Upper lobe of left lung (tissue), 6 donors: ENCODE results near the gene KCNIP1. TPM values are rescaled to one million over a fixed set of nuclear protein-coding genes. Genes with fewer than 3 reads are reported as not detected.
A peak's percentile ranks its signal among the peaks of the same experiment; 100 is the strongest.

ENCODE experiments used
- ATAC-seq, 2 donors: fragments of 200-7000 bp; cut with Tn5 transposase; one replicate each; pipeline ENCODE4 v1.9.1; 2022; ENCODE audit warnings: mild to moderate bottlenecking in 2 of 2, moderate library complexity in 2 of 2; ENCODE audit not compliant: low FRiP score in 2 of 2
- DNase-seq, 2 donors: peaks; one replicate each; pipeline ENCODE4 v3.0.0-alpha.2; 2019 to 2020
- H3K27ac ChIP-seq, 4 donors: fragments of 200-600 bp; sonication (generic); one replicate each; pipeline ENCODE4 v1.5.1; 2016 to 2019
- H3K27me3 ChIP-seq, 4 donors: fragments of 200-600 bp; sonication (generic); one replicate each; pipeline ENCODE4 v1.5.1; 2017 to 2019
- H3K36me3 ChIP-seq, 4 donors: fragments of 200-600 bp; sonication (generic); one replicate each; pipeline ENCODE4 v1.5.1; 2016 to 2019
- H3K4me1 ChIP-seq, 4 donors: fragments of 200-600 bp; sonication (generic); one replicate each; pipeline ENCODE4 v1.5.1; 2018 to 2019
- H3K4me3 ChIP-seq, 4 donors: fragments of 200-600 bp; sonication (generic); one replicate each; pipeline ENCODE4 v1.5.1; 2017 to 2019; ENCODE audit warnings: mild to moderate bottlenecking in 2 of 4, moderate library complexity in 1 of 4
- H3K9me3 ChIP-seq, 4 donors: fragments of 200-600 bp; sonication (generic); one replicate each; pipeline ENCODE4 v1.5.1; 2018 to 2019
- CTCF ChIP-seq, 6 experiments: fragments of 450-650 bp in 4 of 6; fragments of 200-600 bp in 2 of 6; sonication (generic) in 2 of 6; IDR thresholded peaks; one replicate each; pipeline ENCODE4 v1.5.1; 2016 to 2019; ENCODE audit warnings: antibody characterized with exemption in 6 of 6
- EP300 ChIP-seq, 4 donors: sonication (generic); formaldehyde crosslinking; IDR thresholded peaks; one replicate each; pipeline ENCODE4 v1.5.1; 2017; ENCODE audit warnings: antibody characterized with exemption in 4 of 4, control low read depth in 2 of 4
- POLR2A ChIP-seq, 4 donors: fragments of 450-650 bp; IDR thresholded peaks; one replicate each; pipeline ENCODE4 v1.5.1; 2016 to 2017; ENCODE audit warnings: antibody characterized with exemption in 4 of 4, mild to moderate bottlenecking in 2 of 4
- POLR2AphosphoS5 ChIP-seq, 2 donors: sonication (generic); formaldehyde crosslinking; IDR thresholded peaks; one replicate each; pipeline ENCODE4 v1.5.1; 2017; ENCODE audit warnings: antibody characterized with exemption in 2 of 2
- WGBS, 2 donors: methylation state at CpG; one replicate each; pipeline ENCODE4 v1.1.5; 2017 to 2018; 5-methylcytosine and 5-hydroxymethylcytosine counted together
- total RNA-seq, 6 donors: library from RNA; depleted of rRNA in 4 of 6; stranded (reverse); fragments of >200 nt in 4 of 6; gene quantifications; one replicate each; pipeline versions ENCODE4 v1.1.0 to v1.2.1, GENCODE V29; 2016 to 2021
- donor health status: DM: no; HTN: no; CAD: no; lungs with moderate emphysema.
- donor health status: DM: no; HTN: yes; CAD: no; lungs with severe emphysema.

KCNIP1 gene
- total RNA-seq, 6 donors from 2014 or later: 1.9 to 3.3 (median 2.9) TPM; not detected in 1

- WGBS, 2 donors: 58 to 93% methylated on average over 2 to 4 of the region's 4 CpGs
- Histone ChIP-seq H3K27ac (no peak overlapping the region), H3K4me1 (peaks cover 9 to 17% (median 11%) of the 10 kb centered on the region in 4 donors), H3K27me3 (no peaks in the 10 kb centered on the region), H3K9me3 (no peaks in the 10 kb centered on the region), H3K4me3 (no peak overlapping the region), H3K36me3 (no peaks in the 10 kb centered on the region)
- peak in 1 of 2 donors; percentile 12 for DNase-seq
- TF ChIP-seq POLR2AphosphoS5 (IDR thresholded peaks at IDR 0.05) (no peak), CTCF (IDR thresholded peaks at IDR 0.05) (no peak), EP300 (IDR thresholded peaks at IDR 0.05) (no peak), POLR2A (IDR thresholded peaks at IDR 0.05) (no peak)
- ATAC-seq: no peak
Observed at GRCh38 chr5:170638051-170638450, 134.2 kb downstream of the KCNIP1 start.

GRCh38 chr5:170638454-170639220 lies 134.8 kb downstream of the KCNIP1 start:
- Histone ChIP-seq H3K9me3 (no peaks in the 10 kb centered on the region), H3K4me1 (peaks cover 7 to 13% (median 8%) of the 10 kb centered on the region in 4 donors), H3K27ac (no peak overlapping the region), H3K36me3 (no peaks in the 10 kb centered on the region), H3K27me3 (no peaks in the 10 kb centered on the region), H3K4me3 (no peak overlapping the region)
- peak; percentile 54 to 75 for ATAC-seq
- 37 to 39% methylated on average over 15 of the region's 15 CpGs for WGBS, 2 donors
- TF ChIP-seq POLR2A (IDR thresholded peaks at IDR 0.05) (no peak), CTCF (IDR thresholded peaks at IDR 0.05) (peak; percentile 74 to 94 (median 83))
- DNase-seq: peak in 1 of 2 donors; percentile 47

GRCh38 chr5:170639221-170639925 lies 135.6 kb downstream of the KCNIP1 start:
- H3K9me3 ChIP-seq: no peaks in the 10 kb centered on the region
- no peak overlapping the region for H3K27ac ChIP-seq
- DNase-seq (peak in 1 of 2 donors; percentile 9), ATAC-seq (no peak)
- H3K4me3 ChIP-seq: no peak overlapping the region
- H3K4me1 ChIP-seq: peaks cover 0 to 6% (median under 1%) of the 10 kb centered on the region in 4 donors
- no peak for TF ChIP-seq POLR2A (IDR thresholded peaks at IDR 0.05)
- no peak for TF ChIP-seq POLR2AphosphoS5 (IDR thresholded peaks at IDR 0.05)
- TF ChIP-seq EP300 (IDR thresholded peaks at IDR 0.05): no peak
- TF ChIP-seq CTCF (IDR thresholded peaks at IDR 0.05): no peak
- no peaks in the 10 kb centered on the region for H3K27me3 ChIP-seq
- no peaks in the 10 kb centered on the region for H3K36me3 ChIP-seq
- WGBS, 2 donors: 89 to 90% methylated on average over 17 of the region's 17 CpGs

- 81 to 82% methylated on average over 10 to 13 of the region's 13 CpGs for WGBS, 2 donors
- no peak overlapping the region for H3K4me3 ChIP-seq
- no peak overlapping the region for H3K27ac ChIP-seq
- H3K4me1 ChIP-seq: peaks cover 0 to 6% (median 0%) of the 10 kb centered on the region in 4 donors
- no peak for TF ChIP-seq EP300 (IDR thresholded peaks at IDR 0.05)
- TF ChIP-seq POLR2AphosphoS5 (IDR thresholded peaks at IDR 0.05): no peak
- no peak for TF ChIP-seq POLR2A (IDR thresholded peaks at IDR 0.05)
- no peaks in the 10 kb centered on the region for H3K9me3 ChIP-seq
- no peaks in the 10 kb centered on the region for H3K27me3 ChIP-seq
- peak in 1 of 2 donors; percentile 17 for DNase-seq
- no peaks in the 10 kb centered on the region for H3K36me3 ChIP-seq
- no peak for ATAC-seq
Observed at GRCh38 chr5:170640731-170641588, 137.1 kb downstream of the KCNIP1 start.
